Choroid plexus epithelial cell (primary cell): ENCODE measurements around the gene CHAF1A.

Experiments used
- DNase-seq: peaks from one replicate; pipeline ENCODE4 v3.0.0-alpha.2; 2010; ENCODE audit warnings: low read depth
- H3K4me3 ChIP-seq: 2 replicates; pipeline ENCODE4 v1.5.1; 2011; ENCODE audit warnings: low read depth, mild to moderate bottlenecking, control low read depth, low read length, moderate library complexity
- CTCF ChIP-seq: conservative IDR thresholded peaks from 2 replicates; pipeline ENCODE4 v1.5.1; 2011; ENCODE audit warnings: low read depth, mild to moderate bottlenecking, control low read depth, inconsistent platforms, low read length, moderate library complexity

CHAF1A gene

GRCh38 chr19:4372165-4373012 is 30.1 kb upstream of the CHAF1A start:
- no peak for TF ChIP-seq CTCF
- no peak for DNase-seq
- no peak overlapping the region for H3K4me3 ChIP-seq

GRCh38 chr19:4373013-4373367 is 29.4 kb upstream of the CHAF1A start:
- no peak overlapping the region for H3K4me3 ChIP-seq
- no peak for TF ChIP-seq CTCF
- no peak for DNase-seq

- TF ChIP-seq CTCF: no peak
- H3K4me3 ChIP-seq: no peak overlapping the region
- no peak for DNase-seq
These were observed 28.6 kb upstream of the CHAF1A start for GRCh38 chr19:4373601-4374497.

GRCh38 chr19:4374498-4375163 is 27.8 kb upstream of the CHAF1A start:
- TF ChIP-seq CTCF: no peak
- peak; percentile 64 for DNase-seq
- H3K4me3 ChIP-seq: no peak overlapping the region

GRCh38 chr19:4375164-4376027 is 27.0 kb upstream of the CHAF1A start:
- no peak overlapping the region for H3K4me3 ChIP-seq
- DNase-seq: peak; percentile 67

More at GRCh38 chr19:4375164-4376027, 27.0 kb upstream of the CHAF1A start:
- TF ChIP-seq CTCF: peak; percentile 60
